GM23338 (cell line): ENCODE results near the gene MFSD8. TPM values are rescaled to one million over a fixed set of nuclear protein-coding genes. Genes with fewer than 3 reads are reported as not detected.

Source experiments
- ATAC-seq: fragments of 200-7000 bp; cut with Tn5 transposase; 3 replicates; pipeline ENCODE4 v1.9.1; 2020
- DNase-seq: peaks from one replicate; pipeline ENCODE4 v3.0.0-alpha.2; 2015; ENCODE audit warnings: low spot score
- H2AFZ ChIP-seq: fragments of 200-600 bp; sonication (generic); 2 replicates; pipeline ENCODE4 v1.8.0; 2016; ENCODE audit warnings: antibody characterized with exemption, mild to moderate bottlenecking, moderate library complexity
- H3F3A ChIP-seq: fragments of 200-600 bp; sonication (generic); replicated peaks from 2 replicates; pipeline ENCODE4 v1.8.0; 2017; ENCODE audit warnings: antibody characterized with exemption, mixed run types, low read depth
- H3K27ac ChIP-seq: fragments of 200-600 bp; sonication (generic); 2 replicates; pipeline ENCODE4 v1.6.1; 2016; ENCODE audit warnings: low read depth
- H3K27me3 ChIP-seq: fragments of 200-600 bp; sonication (generic); 2 replicates; pipeline ENCODE4 v1.8.0; 2016; ENCODE audit warnings: mild to moderate bottlenecking, mixed run types, moderate library complexity; ENCODE audit not compliant: insufficient read depth
- H3K36me3 ChIP-seq: fragments of 200-600 bp; sonication (generic); 2 replicates; pipeline ENCODE4 v1.8.0; 2016; ENCODE audit warnings: mild to moderate bottlenecking; ENCODE audit not compliant: insufficient read depth
- H3K4me1 ChIP-seq: fragments of 200-600 bp; sonication (generic); 2 replicates; pipeline ENCODE4 v1.8.0; 2016; ENCODE audit warnings: mild to moderate bottlenecking, moderate library complexity; ENCODE audit not compliant: insufficient read depth
- H3K4me2 ChIP-seq: fragments of 200-600 bp; sonication (generic); 2 replicates; pipeline ENCODE4 v1.7.1; 2017; ENCODE audit warnings: mixed run types
- H3K4me3 ChIP-seq: fragments of 200-600 bp; sonication (generic); 2 replicates; pipeline ENCODE4 v1.6.1; 2016; ENCODE audit warnings: mixed run types
- H3K79me2 ChIP-seq: fragments of 200-600 bp; sonication (generic); replicated peaks from 2 replicates; pipeline ENCODE4 v1.8.0; 2017; ENCODE audit warnings: mild to moderate bottlenecking; ENCODE audit not compliant: insufficient read depth
- H3K9me2 ChIP-seq: fragments of 200-600 bp; sonication (generic); 2 replicates; pipeline ENCODE4 v1.8.0; 2017; ENCODE audit not compliant: insufficient read depth
- H4K20me1 ChIP-seq: fragments of 200-600 bp; sonication (generic); replicated peaks from 2 replicates; pipeline ENCODE4 v1.8.0; 2017; ENCODE audit warnings: mild to moderate bottlenecking; ENCODE audit not compliant: insufficient read depth
- H3K27ac Mint-ChIP-seq: 2 replicates; pipeline ENCODE4 v1.8.0; 2020; ENCODE audit warnings: inconsistent platforms, mild to moderate bottlenecking, moderate library complexity, mixed read lengths
- H3K27me3 Mint-ChIP-seq: 3 replicates; pipeline ENCODE4 v1.8.0; 2022; ENCODE audit warnings: low read depth, mild to moderate bottlenecking, moderate library complexity, mixed read lengths, inconsistent platforms; ENCODE audit not compliant: insufficient read depth, poor library complexity
- H3K36me3 Mint-ChIP-seq: 3 replicates; pipeline ENCODE4 v1.8.0; 2021; ENCODE audit warnings: low read depth, mild to moderate bottlenecking, inconsistent platforms, moderate library complexity, mixed read lengths
- H3K4me1 Mint-ChIP-seq: 3 replicates; pipeline ENCODE4 v1.8.0; 2020; ENCODE audit warnings: mild to moderate bottlenecking, inconsistent platforms, mixed read lengths
- H3K4me3 Mint-ChIP-seq: 3 replicates; pipeline ENCODE4 v1.8.0; 2021; ENCODE audit warnings: moderate library complexity, mild to moderate bottlenecking, inconsistent platforms, mixed read lengths
- H3K9me3 Mint-ChIP-seq: 3 replicates; pipeline ENCODE4 v1.8.0; 2020; ENCODE audit warnings: moderate library complexity, mild to moderate bottlenecking, inconsistent platforms, mixed read lengths
- CREB1 ChIP-seq: fragments of 250-450 bp; sonication (Bioruptor Pico); IDR thresholded peaks from 2 replicates; pipeline ENCODE4 v1.5.0; 2020; ENCODE audit warnings: low read depth, mild to moderate bottlenecking, moderate library complexity
- EZH2 ChIP-seq: fragments of 200-600 bp; sonication (generic); IDR thresholded peaks from one replicate; pipeline ENCODE4 v1.8.0; 2017; ENCODE audit warnings: antibody characterized with exemption, mild to moderate bottlenecking, low read depth; ENCODE audit not compliant: unreplicated experiment
- EZH2phosphoT487 ChIP-seq: fragments of 200-600 bp; sonication (generic); IDR thresholded peaks from one replicate; pipeline ENCODE4 v1.8.1; 2018; ENCODE audit warnings: antibody characterized with exemption; ENCODE audit not compliant: unreplicated experiment
- JUNB ChIP-seq: IDR thresholded peaks from one replicate; pipeline ENCODE4 v1.6.1; 2016; ENCODE audit warnings: antibody characterized with exemption; ENCODE audit not compliant: unreplicated experiment
- NANOG ChIP-seq: IDR thresholded peaks from 2 replicates; pipeline ENCODE4 v1.6.1; 2016; ENCODE audit warnings: antibody characterized with exemption, borderline replicate concordance
- POLR2AphosphoS5 ChIP-seq: IDR thresholded peaks from 2 replicates; pipeline ENCODE4 v1.6.1; 2016; ENCODE audit warnings: antibody characterized with exemption, low read depth
- ZNF331 ChIP-seq: fragments of 250-450 bp; sonication (Bioruptor Pico); IDR thresholded peaks from 2 replicates; pipeline ENCODE4 v1.5.0; 2020; ENCODE audit warnings: low read depth, mild to moderate bottlenecking, moderate library complexity
- polyA plus RNA-seq: library from polyadenylated mRNA; unstranded; fragments of >200 nt; fragmentation: Nextera tagmentation; extraction: Ambion mirVana; gene quantifications from 2 replicates; pipeline ENCODE4 v1.2.1, GENCODE V29; 2016
- total RNA-seq: library from RNA; depleted of rRNA; stranded (reverse); fragments of >200 nt; shearing (Covaris generic); gene quantifications from 2 replicates; pipeline ENCODE4 v1.2.3, GENCODE V29; 2014
- TF ChIP-seq, protein P1 (sequence below): IDR thresholded peaks from 2 replicates; pipeline ENCODE4 v1.6.1; 2016; ENCODE audit warnings: antibody characterized with exemption
- TF ChIP-seq, protein P2 (sequence below): fragments of 250-450 bp; sonication (Bioruptor Pico); IDR thresholded peaks from 2 replicates; pipeline ENCODE4 v1.5.0; 2020; ENCODE audit warnings: mild to moderate bottlenecking, moderate library complexity

MFSD8 gene
- total and polyA plus RNA-seq, 2 experiments from 2014 or later = 23.6 to 24.0 TPM

DNA sequence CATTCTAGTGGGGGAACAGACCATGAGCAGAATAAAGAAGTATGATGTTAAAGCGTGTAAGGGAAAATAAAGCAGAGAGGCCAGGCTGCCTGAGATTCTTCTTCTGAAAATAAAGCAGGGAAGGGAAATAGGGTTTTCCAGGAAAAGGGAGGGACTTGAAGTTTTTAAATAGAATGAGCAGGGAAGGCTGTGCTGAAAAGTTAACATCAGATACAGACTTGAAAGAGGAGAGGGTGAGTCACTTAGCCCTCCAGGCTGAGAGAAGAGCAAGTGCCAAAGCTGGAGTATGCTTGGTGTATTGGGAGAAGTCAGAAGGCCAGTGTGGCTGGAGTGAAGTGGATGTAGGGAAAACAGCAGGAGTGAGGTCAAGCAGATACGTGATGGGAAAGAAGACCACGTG is 94.3 kb downstream of the MFSD8 start (continued):
- TF ChIP-seq EZH2 = no peak
- no peak for TF ChIP-seq CREB1 (CRISPR knock-in tag)
- TF ChIP-seq, protein P1, sequence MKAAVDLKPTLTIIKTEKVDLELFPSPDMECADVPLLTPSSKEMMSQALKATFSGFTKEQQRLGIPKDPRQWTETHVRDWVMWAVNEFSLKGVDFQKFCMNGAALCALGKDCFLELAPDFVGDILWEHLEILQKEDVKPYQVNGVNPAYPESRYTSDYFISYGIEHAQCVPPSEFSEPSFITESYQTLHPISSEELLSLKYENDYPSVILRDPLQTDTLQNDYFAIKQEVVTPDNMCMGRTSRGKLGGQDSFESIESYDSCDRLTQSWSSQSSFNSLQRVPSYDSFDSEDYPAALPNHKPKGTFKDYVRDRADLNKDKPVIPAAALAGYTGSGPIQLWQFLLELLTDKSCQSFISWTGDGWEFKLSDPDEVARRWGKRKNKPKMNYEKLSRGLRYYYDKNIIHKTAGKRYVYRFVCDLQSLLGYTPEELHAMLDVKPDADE = no peak
- TF ChIP-seq JUNB = no peak
- no peak for TF ChIP-seq NANOG
- TF ChIP-seq, protein P2, sequence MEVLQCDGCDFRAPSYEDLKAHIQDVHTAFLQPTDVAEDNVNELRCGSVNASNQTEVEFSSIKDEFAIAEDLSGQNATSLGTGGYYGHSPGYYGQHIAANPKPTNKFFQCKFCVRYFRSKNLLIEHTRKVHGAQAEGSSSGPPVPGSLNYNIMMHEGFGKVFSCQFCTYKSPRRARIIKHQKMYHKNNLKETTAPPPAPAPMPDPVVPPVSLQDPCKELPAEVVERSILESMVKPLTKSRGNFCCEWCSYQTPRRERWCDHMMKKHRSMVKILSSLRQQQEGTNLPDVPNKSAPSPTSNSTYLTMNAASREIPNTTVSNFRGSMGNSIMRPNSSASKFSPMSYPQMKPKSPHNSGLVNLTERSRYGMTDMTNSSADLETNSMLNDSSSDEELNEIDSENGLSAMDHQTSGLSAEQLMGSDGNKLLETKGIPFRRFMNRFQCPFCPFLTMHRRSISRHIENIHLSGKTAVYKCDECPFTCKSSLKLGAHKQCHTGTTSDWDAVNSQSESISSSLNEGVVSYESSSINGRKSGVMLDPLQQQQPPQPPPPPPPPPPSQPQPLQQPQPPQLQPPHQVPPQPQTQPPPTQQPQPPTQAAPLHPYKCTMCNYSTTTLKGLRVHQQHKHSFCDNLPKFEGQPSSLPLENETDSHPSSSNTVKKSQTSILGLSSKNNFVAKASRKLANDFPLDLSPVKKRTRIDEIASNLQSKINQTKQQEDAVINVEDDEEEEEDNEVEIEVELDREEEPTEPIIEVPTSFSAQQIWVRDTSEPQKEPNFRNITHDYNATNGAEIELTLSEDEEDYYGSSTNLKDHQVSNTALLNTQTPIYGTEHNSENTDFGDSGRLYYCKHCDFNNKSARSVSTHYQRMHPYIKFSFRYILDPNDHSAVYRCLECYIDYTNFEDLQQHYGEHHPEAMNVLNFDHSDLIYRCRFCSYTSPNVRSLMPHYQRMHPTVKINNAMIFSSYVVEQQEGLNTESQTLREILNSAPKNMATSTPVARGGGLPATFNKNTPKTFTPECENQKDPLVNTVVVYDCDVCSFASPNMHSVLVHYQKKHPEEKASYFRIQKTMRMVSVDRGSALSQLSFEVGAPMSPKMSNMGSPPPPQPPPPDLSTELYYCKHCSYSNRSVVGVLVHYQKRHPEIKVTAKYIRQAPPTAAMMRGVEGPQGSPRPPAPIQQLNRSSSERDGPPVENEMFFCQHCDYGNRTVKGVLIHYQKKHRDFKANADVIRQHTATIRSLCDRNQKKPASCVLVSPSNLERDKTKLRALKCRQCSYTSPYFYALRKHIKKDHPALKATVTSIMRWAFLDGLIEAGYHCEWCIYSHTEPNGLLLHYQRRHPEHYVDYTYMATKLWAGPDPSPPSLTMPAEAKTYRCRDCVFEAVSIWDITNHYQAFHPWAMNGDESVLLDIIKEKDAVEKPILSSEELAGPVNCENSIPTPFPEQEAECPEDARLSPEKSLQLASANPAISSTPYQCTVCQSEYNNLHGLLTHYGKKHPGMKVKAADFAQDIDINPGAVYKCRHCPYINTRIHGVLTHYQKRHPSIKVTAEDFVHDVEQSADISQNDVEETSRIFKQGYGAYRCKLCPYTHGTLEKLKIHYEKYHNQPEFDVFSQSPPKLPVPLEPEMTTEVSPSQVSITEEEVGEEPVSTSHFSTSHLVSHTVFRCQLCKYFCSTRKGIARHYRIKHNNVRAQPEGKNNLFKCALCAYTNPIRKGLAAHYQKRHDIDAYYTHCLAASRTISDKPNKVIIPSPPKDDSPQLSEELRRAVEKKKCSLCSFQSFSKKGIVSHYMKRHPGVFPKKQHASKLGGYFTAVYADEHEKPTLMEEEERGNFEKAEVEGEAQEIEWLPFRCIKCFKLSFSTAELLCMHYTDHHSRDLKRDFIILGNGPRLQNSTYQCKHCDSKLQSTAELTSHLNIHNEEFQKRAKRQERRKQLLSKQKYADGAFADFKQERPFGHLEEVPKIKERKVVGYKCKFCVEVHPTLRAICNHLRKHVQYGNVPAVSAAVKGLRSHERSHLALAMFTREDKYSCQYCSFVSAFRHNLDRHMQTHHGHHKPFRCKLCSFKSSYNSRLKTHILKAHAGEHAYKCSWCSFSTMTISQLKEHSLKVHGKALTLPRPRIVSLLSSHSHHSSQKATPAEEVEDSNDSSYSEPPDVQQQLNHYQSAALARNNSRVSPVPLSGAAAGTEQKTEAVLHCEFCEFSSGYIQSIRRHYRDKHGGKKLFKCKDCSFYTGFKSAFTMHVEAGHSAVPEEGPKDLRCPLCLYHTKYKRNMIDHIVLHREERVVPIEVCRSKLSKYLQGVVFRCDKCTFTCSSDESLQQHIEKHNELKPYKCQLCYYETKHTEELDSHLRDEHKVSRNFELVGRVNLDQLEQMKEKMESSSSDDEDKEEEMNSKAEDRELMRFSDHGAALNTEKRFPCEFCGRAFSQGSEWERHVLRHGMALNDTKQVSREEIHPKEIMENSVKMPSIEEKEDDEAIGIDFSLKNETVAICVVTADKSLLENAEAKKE (CRISPR knock-in tag) = no peak
- no peak for TF ChIP-seq POLR2AphosphoS5
- TF ChIP-seq ZNF331 (CRISPR knock-in tag) = no peak

DNA sequence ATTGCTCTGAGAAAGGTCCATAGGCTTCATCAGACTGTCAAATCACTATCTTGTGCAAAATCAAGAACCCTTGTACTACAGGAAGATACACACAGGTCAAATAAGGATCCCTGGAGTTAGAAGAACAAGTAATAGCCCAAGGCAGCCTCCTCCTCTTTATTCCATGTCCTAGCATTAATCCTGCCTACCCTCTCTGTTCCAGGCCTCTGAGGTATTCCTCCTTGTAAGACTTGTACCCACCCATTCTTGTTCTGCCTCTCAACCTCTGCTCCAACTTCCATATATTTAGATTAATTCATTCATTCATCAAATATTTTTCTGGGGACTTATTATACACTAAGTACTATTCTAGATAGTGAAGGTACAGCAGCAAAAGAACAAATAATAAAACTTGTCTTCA is 94.7 kb downstream of the MFSD8 start:
- ATAC-seq (no peak), DNase-seq (no peak)
- H3F3A ChIP-seq = no peaks in the 10 kb centered on the region
- H4K20me1 ChIP-seq = no peaks in the 10 kb centered on the region
- H3K4me1 ChIP-seq = no peaks in the 10 kb centered on the region
- Mint-ChIP-seq H3K27ac (no peak overlapping the region), H3K4me3 (no peak overlapping the region), H3K4me1 (peaks cover 4% of the 10 kb centered on the region; the same call in 2 of the 3 replicates), H3K27me3 (no peaks in the 10 kb centered on the region), H3K36me3 (peaks cover 6% of the 10 kb centered on the region; the same call in 1 of the 3 replicates), H3K9me3 (no peaks in the 10 kb centered on the region)
- H3K4me3 ChIP-seq = no peak overlapping the region
- H3K4me2 ChIP-seq = no peak overlapping the region
- no peak overlapping the region for H2AFZ ChIP-seq
- TF ChIP-seq CREB1 (CRISPR knock-in tag) (no peak), POLR2AphosphoS5 (no peak), EZH2phosphoT487 (no peak)
- TF ChIP-seq, protein P2 (CRISPR knock-in tag) = no peak
- H3K27me3 ChIP-seq = no peaks in the 10 kb centered on the region
- no peak overlapping the region for H3K27ac ChIP-seq
- H3K9me2 ChIP-seq = no peaks in the 10 kb centered on the region
- H3K79me2 ChIP-seq = peaks cover 5% of the 10 kb centered on the region; the same call in 1 of the 2 replicates
- H3K36me3 ChIP-seq = no peaks in the 10 kb centered on the region
